ENCODE data around the gene ELF2. TPM values are rescaled to one million over a fixed set of nuclear protein-coding genes. Genes with fewer than 3 reads are reported as not detected.
"Not testable (repeated sequence)": the region's sequence is repeated elsewhere in the genome, so short reads cannot be mapped to it uniquely, and the experiment has no call there.

The ELF2 gene
- total and polyA plus RNA-seq, 2 of the 8 experiments (the other 6 are each of a cell fraction or from before 2014, with no cell fraction given), result 21.1 to 44.3 TPM

GRCh38 chr4:139213633-139214032, 36.6 kb upstream of the ELF2 start:
- H4K20me1 ChIP-seq (replicated peaks in 1 of 2; ENCODE audit: control insufficient read depth in 1 of 2, insufficient read depth in 2 of 2, low read length in 2 of 2); H3K4me2 ChIP-seq (ENCODE audit: insufficient read depth in 1 of 2, low read depth in 2 of 2, low read length in 2 of 2); H3K9me3 ChIP-seq (ENCODE audit: insufficient read depth in 2 of 2, low read depth in 1 of 2, low read length in 1 of 2); H3K23me2 ChIP-seq (ENCODE audit: low read depth, low read length); H2BK15ac ChIP-seq (ENCODE audit: low read length); FAIRE-seq; H3K27ac ChIP-seq (ENCODE audit: low read depth, low read length); H3K79me1 ChIP-seq (ENCODE audit: low read depth, low read length); H2BK12ac ChIP-seq (ENCODE audit: low read depth, low read length); H2BK120ac ChIP-seq (replicated peaks; ENCODE audit: low read depth, low read length); H3K23ac ChIP-seq (ENCODE audit: insufficient read length); H2BK20ac ChIP-seq (ENCODE audit: low read length); H3K79me2 ChIP-seq (ENCODE audit: control insufficient read depth in 1 of 2, insufficient read depth in 2 of 2, low read length in 2 of 2); H4K8ac ChIP-seq (ENCODE audit: extremely low read depth, insufficient read depth, low read length); H3K56ac ChIP-seq (replicated peaks; ENCODE audit: insufficient read length, low read depth, low read length); H3K4me1 ChIP-seq (replicated peaks in 1 of 4; ENCODE audit: control insufficient read depth in 3 of 4, insufficient read depth in 4 of 4, low read length in 3 of 4); H4K91ac ChIP-seq (replicated peaks; ENCODE audit: insufficient read length, low read length); H3K18ac ChIP-seq (ENCODE audit: extremely low read depth, low read length); CTCF ChIA-PET (ENCODE audit: partially characterized antibody); H3K4me3 ChIP-seq (ENCODE audit: extremely low read depth in 1 of 4, insufficient read depth in 2 of 4, low read depth in 3 of 4, low read length in 4 of 4); H3K14ac ChIP-seq (ENCODE audit: insufficient read length); H4K5ac ChIP-seq (ENCODE audit: insufficient read length, low read depth, low read length); DNase-seq (ENCODE audit: low read depth in 1 of 2, low spot score in 2 of 2); H2AK5ac ChIP-seq (ENCODE audit: low read depth, low read length); H3K9ac ChIP-seq (replicated peaks in 1 of 4; ENCODE audit: extremely low read depth in 1 of 4, low read depth in 3 of 4, low read length in 3 of 4); H3K27me3 ChIP-seq (replicated peaks in 1 of 4; ENCODE audit: control insufficient read depth in 3 of 4, extremely low read depth in 1 of 4, insufficient read depth in 3 of 4, low read length in 3 of 4); H3K4ac ChIP-seq (replicated peaks; ENCODE audit: insufficient read length, low read depth, low read length); H2BK5ac ChIP-seq (ENCODE audit: low read depth, low read length); H2AFZ ChIP-seq (ENCODE audit: low read length); POLR2A ChIA-PET (ENCODE audit: partially characterized antibody); H3K36me3 ChIP-seq (ENCODE audit: control insufficient read depth in 2 of 4, insufficient read depth in 4 of 4, low read length in 3 of 4): not testable (repeated sequence)
- WGBS, 2 experiments (ENCODE audit: extremely low coverage in 1 of 2, insufficient coverage in 1 of 2, insufficient read length in 1 of 2, insufficient replicate concordance in 2 of 2, low coverage in 1 of 2, low lambda C conversion rate in 2 of 2, missing lambda C conversion rate in 1 of 2), result 89% methylated on average over 10 of the region's 10 CpGs; no CpG with 5 or more reads in 1 of the 2 experiments
